OCI-LY7 (cell line): Measurements from ENCODE around the gene BGLAP. TPM values are rescaled to one million over a fixed set of nuclear protein-coding genes. Genes with fewer than 3 reads are reported as not detected.

Experiments
- BruUV-seq: library from RNA; stranded (reverse); fragments of 400-500 nt; replicated peaks from 2 replicates; lab custom pipeline; 2021; lab: Mats Ljungman, UMichigan
- CTCF ChIA-PET: fragments of 300-600 bp; sonication (Branson Sonifier 250); formaldehyde crosslinking; loops from one replicate; lab custom pipeline; 2022; ENCODE audit warnings: antibody characterized with exemption; ENCODE audit not compliant: unreplicated experiment; lab: Charles Lee
- POLR2A ChIA-PET: fragments of 300-600 bp; sonication (Branson Sonifier 250); formaldehyde crosslinking; loops from one replicate; lab custom pipeline; 2022; ENCODE audit warnings: antibody characterized with exemption; lab: Charles Lee
- DNase-seq: peaks from one replicate; pipeline ENCODE4 v3.0.0-alpha.2; 2015; ENCODE audit warnings: low spot score
- H2AFZ ChIP-seq: fragments of 200-600 bp; sonication (generic), shearing (Covaris generic); 2 replicates; pipeline ENCODE4 v1.6.1; 2014; ENCODE audit warnings: mild to moderate bottlenecking, antibody characterized with exemption, low read length, moderate library complexity
- H3K27ac ChIP-seq: fragments of 200-600 bp; sonication (generic); 2 replicates; pipeline ENCODE4 v1.5.1; 2014; ENCODE audit warnings: mixed run types, low read depth, mild to moderate bottlenecking, moderate library complexity, low read length, inconsistent platforms; ENCODE audit not compliant: poor library complexity, severe bottlenecking
- H3K36me3 ChIP-seq: fragments of 200-600 bp; sonication (generic); 2 replicates; pipeline ENCODE4 v1.6.1; 2014; ENCODE audit warnings: mild to moderate bottlenecking, antibody characterized with exemption, low read length, moderate library complexity, mixed read lengths; ENCODE audit not compliant: insufficient read depth
- H3K4me1 ChIP-seq: fragments of 200-600 bp; sonication (generic); 2 replicates; pipeline ENCODE4 v1.5.1; 2014; ENCODE audit warnings: mild to moderate bottlenecking, low read length; ENCODE audit not compliant: insufficient read depth, poor library complexity, severe bottlenecking
- H3K4me2 ChIP-seq: fragments of 200-600 bp; sonication (generic); 2 replicates; pipeline ENCODE4 v1.6.1; 2014; ENCODE audit warnings: mild to moderate bottlenecking, low read length
- H3K4me3 ChIP-seq: fragments of 200-600 bp; sonication (generic); 2 replicates; pipeline ENCODE4 v1.5.1; 2014; ENCODE audit warnings: mild to moderate bottlenecking, low read depth, low read length; ENCODE audit not compliant: poor library complexity, severe bottlenecking
- H3K79me2 ChIP-seq: fragments of 200-600 bp; sonication (generic); 2 replicates; pipeline ENCODE4 v1.6.1; 2016; ENCODE audit warnings: low read depth, mild to moderate bottlenecking, low read length, moderate library complexity, mixed read lengths; ENCODE audit not compliant: insufficient read depth
- H3K9me2 ChIP-seq: fragments of 200-600 bp; sonication (generic); 2 replicates; pipeline ENCODE4 v1.6.1; 2016; ENCODE audit warnings: mild to moderate bottlenecking, low read length, mixed read lengths; ENCODE audit not compliant: insufficient read depth
- H3K9me3 ChIP-seq: fragments of 200-600 bp; sonication (generic); 2 replicates; pipeline ENCODE4 v1.6.1; 2014; ENCODE audit warnings: mild to moderate bottlenecking, mixed run types, low read length, mixed read lengths
- H4K20me1 ChIP-seq: fragments of 200-600 bp; sonication (generic); 2 replicates; pipeline ENCODE4 v1.6.1; 2014; ENCODE audit warnings: mild to moderate bottlenecking, antibody characterized with exemption, low read length, moderate library complexity, mixed read lengths; ENCODE audit not compliant: insufficient read depth
- EZH2phosphoT487 ChIP-seq: fragments of 200-600 bp; sonication (generic); IDR thresholded peaks from 2 replicates; pipeline ENCODE4 v1.6.1; 2018; ENCODE audit warnings: low read depth, borderline replicate concordance, mild to moderate bottlenecking, mixed run types, antibody characterized with exemption, low read length, moderate library complexity, mixed read lengths
- intact Hi-C: fragments of 100-400 bp; cut with micrococcal nuclease; formaldehyde crosslinking; loops from one replicate; pipeline ENCODE4 v1.10.0; 2022; ENCODE audit not compliant: unreplicated experiment
- total RNA-seq, 2 experiments: library from RNA; depleted of rRNA in 1 of 2; stranded (reverse); fragments of >200 nt in 1 of 2; shearing (Covaris generic) in 1 of 2; gene quantifications; 2 replicates each; pipeline ENCODE4 v1.2.3, GENCODE V29; 2014 to 2022
- TF ChIP-seq, protein P1 (sequence below): fragments of 200-600 bp; sonication (generic); conservative IDR thresholded peaks from 2 replicates; pipeline ENCODE4 v1.5.1; 2014; ENCODE audit warnings: mild to moderate bottlenecking, antibody characterized with exemption, low read length, moderate library complexity, mixed read lengths

BGLAP gene
- total RNA-seq, 2 experiments from 2014 or later = 3.7 to 6.0 TPM

DNA sequence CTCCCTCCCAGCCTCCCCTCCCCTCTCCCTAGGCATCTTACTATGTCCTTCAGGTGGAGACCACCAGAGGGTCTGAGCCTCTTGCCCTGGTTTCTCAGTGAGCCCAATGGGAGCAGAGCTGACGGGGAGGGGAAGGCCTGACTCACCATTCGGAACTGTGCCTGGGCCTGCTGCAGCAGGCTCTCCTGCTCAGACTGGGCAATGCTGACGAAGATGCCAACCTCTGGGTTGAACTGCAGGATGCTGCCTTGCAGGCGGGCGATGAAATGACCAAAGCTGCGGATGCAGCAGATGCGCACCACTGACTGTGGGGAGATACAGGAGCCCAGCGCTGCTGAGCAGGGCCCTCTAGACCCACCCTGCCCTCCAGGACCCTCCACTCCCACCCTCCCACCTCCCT, 16.9 kb downstream of the BGLAP start:
- no peaks in the 10 kb centered on the region for H3K4me1 ChIP-seq
- no TSS peak for BruUV-seq
- no peak for DNase-seq
- H3K4me3 ChIP-seq = no peak overlapping the region
- no peak for TF ChIP-seq EZH2phosphoT487
- TF ChIP-seq, protein P1, sequence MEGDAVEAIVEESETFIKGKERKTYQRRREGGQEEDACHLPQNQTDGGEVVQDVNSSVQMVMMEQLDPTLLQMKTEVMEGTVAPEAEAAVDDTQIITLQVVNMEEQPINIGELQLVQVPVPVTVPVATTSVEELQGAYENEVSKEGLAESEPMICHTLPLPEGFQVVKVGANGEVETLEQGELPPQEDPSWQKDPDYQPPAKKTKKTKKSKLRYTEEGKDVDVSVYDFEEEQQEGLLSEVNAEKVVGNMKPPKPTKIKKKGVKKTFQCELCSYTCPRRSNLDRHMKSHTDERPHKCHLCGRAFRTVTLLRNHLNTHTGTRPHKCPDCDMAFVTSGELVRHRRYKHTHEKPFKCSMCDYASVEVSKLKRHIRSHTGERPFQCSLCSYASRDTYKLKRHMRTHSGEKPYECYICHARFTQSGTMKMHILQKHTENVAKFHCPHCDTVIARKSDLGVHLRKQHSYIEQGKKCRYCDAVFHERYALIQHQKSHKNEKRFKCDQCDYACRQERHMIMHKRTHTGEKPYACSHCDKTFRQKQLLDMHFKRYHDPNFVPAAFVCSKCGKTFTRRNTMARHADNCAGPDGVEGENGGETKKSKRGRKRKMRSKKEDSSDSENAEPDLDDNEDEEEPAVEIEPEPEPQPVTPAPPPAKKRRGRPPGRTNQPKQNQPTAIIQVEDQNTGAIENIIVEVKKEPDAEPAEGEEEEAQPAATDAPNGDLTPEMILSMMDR = no peak
- H3K27ac ChIP-seq = no peak overlapping the region
- no peaks in the 10 kb centered on the region for H4K20me1 ChIP-seq
- ChIA-PET POLR2A (no interaction called here), CTCF (no interaction called here)
- H2AFZ ChIP-seq = no peak overlapping the region
- H3K9me2 ChIP-seq = no peaks in the 10 kb centered on the region
- H3K79me2 ChIP-seq = no peaks in the 10 kb centered on the region
- H3K36me3 ChIP-seq = peaks cover 88% of the 10 kb centered on the region
- no peaks in the 10 kb centered on the region for H3K9me3 ChIP-seq
- intact Hi-C loops = no loop called here
- no peak overlapping the region for H3K4me2 ChIP-seq

DNA sequence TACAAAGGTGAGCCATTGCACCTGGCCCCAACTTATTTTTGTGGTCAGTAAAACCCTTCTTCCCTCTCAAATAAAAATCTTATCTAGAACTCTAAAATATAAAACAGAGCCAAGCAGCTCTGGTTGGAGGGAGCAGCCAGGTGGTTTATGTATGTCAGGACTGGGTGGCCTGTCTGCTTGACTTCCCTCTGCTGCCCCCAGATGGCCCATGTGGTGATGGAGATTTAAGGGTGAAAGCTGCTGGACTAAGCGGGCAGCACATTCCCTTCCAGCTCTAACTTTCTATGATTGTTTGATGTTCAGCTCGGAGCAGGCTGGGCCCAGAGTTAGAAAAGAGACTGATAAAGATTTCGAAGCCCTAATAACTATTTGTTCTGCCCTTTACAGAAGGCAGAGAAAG, 17.8 kb downstream of the BGLAP start:
- no peak for DNase-seq
- POLR2A ChIA-PET = interaction anchor here (0.8 kb wide), 1 partner anchor 36 kb away, joined by 3 read pairs; the partner anchor contains the start of gene GLMP
- Histone ChIP-seq H4K20me1 (no peaks in the 10 kb centered on the region), H3K4me2 (no peak overlapping the region), H3K4me1 (no peaks in the 10 kb centered on the region), H3K9me3 (no peaks in the 10 kb centered on the region), H3K36me3 (peaks cover 87% of the 10 kb centered on the region), H3K27ac (no peak overlapping the region), H2AFZ (no peak overlapping the region), H3K4me3 (no peak overlapping the region), H3K9me2 (no peaks in the 10 kb centered on the region), H3K79me2 (no peaks in the 10 kb centered on the region)
- CTCF ChIA-PET = no interaction called here
- intact Hi-C loops = no loop called here
- no TSS peak for BruUV-seq
- no peak for TF ChIP-seq EZH2phosphoT487
- TF ChIP-seq, protein P1 = 0 out of 2 replicates have a peak, but pooled peaks have one; percentile 21

DNA sequence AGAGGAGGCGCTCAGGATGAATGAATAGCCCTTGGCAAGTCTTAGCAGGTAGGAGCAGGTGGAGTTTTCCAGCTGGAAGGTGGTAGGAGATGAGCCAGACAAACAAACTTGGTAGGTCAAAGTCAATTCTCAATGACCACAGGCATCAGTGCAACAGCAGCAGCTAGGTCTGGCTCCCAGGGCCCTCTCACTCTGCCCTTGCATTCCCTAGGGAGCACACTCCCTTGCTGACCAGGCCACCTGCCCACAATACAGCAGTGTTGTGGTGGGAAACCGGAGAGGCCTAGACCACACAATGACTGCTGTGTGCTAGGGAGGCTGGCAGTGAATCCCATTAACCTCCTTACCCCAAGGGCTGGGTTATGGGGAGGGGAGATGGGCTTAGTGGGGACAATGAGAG, 18.9 kb downstream of the BGLAP start:
- peaks cover 94% of the 10 kb centered on the region for H3K36me3 ChIP-seq
- TF ChIP-seq, protein P1 = no peak
- TF ChIP-seq EZH2phosphoT487 = no peak
- H3K4me3 ChIP-seq = no peak overlapping the region
- no peak overlapping the region for H2AFZ ChIP-seq
- H3K4me2 ChIP-seq = no peak overlapping the region
- POLR2A ChIA-PET = no interaction called here
- no TSS peak for BruUV-seq
- CTCF ChIA-PET = no interaction called here
- no peaks in the 10 kb centered on the region for H3K9me3 ChIP-seq
- no peaks in the 10 kb centered on the region for H3K4me1 ChIP-seq
- no peaks in the 10 kb centered on the region for H3K79me2 ChIP-seq
- no peak for DNase-seq
- intact Hi-C loops = no loop called here
- no peaks in the 10 kb centered on the region for H3K9me2 ChIP-seq
- no peaks in the 10 kb centered on the region for H4K20me1 ChIP-seq
- no peak overlapping the region for H3K27ac ChIP-seq
